Measurements from ENCODE around the gene UBA6.

DNA sequence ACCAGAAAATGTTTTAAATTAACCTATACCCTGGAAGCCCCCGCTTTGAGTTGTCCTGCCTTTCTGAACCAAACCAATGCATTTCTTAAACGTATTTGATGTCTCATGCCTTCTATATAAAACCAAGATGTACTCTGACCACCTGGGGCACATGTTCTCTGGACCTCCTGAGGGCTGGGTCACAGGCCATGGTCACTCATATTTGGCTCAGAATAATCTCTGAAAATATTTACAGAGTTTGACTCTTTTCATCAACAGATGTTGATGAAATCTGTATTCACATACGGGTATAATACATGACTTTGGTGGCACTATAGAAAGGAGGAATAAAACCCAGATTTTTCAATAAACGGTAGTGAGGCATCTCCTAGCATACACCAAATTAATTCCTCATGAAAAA lies 86.8 kb downstream of the UBA6 start:
- TF ChIP-seq CTCF (IDR thresholded peaks at IDR 0.05): no peak
- TF ChIP-seq MAX (IDR thresholded peaks at IDR 0.05): no peak
- TF ChIP-seq POLR2A (IDR thresholded peaks at IDR 0.05; ENCODE audit: low read length): no peak
- TF ChIP-seq KDM1A (IDR thresholded peaks at IDR 0.05; ENCODE audit: low read depth): no peak
- no peak for TF ChIP-seq RNF2 (IDR thresholded peaks at IDR 0.05; ENCODE audit: borderline replicate concordance, low read depth)
- no peak for TF ChIP-seq ZFP36 (IDR thresholded peaks at IDR 0.05; ENCODE audit: borderline replicate concordance, partially characterized antibody)
